AG10803 (cell line): ENCODE measurements around the gene CLDN5.

Experiments
- DNase-seq: peaks from one replicate; pipeline ENCODE4 v3.0.0; 2010; ENCODE audit warnings: low read depth
- H3K4me3 ChIP-seq: 2 replicates; pipeline ENCODE4 v1.5.1; 2011; ENCODE audit warnings: mild to moderate bottlenecking, low read length, control low read depth
- TF ChIP-seq, protein P1 (sequence below): conservative IDR thresholded peaks from 2 replicates; pipeline ENCODE4 v1.5.1; 2011; ENCODE audit warnings: mild to moderate bottlenecking, low read length, control low read depth, inconsistent platforms

The CLDN5 gene, protein sequence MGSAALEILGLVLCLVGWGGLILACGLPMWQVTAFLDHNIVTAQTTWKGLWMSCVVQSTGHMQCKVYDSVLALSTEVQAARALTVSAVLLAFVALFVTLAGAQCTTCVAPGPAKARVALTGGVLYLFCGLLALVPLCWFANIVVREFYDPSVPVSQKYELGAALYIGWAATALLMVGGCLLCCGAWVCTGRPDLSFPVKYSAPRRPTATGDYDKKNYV

DNA sequence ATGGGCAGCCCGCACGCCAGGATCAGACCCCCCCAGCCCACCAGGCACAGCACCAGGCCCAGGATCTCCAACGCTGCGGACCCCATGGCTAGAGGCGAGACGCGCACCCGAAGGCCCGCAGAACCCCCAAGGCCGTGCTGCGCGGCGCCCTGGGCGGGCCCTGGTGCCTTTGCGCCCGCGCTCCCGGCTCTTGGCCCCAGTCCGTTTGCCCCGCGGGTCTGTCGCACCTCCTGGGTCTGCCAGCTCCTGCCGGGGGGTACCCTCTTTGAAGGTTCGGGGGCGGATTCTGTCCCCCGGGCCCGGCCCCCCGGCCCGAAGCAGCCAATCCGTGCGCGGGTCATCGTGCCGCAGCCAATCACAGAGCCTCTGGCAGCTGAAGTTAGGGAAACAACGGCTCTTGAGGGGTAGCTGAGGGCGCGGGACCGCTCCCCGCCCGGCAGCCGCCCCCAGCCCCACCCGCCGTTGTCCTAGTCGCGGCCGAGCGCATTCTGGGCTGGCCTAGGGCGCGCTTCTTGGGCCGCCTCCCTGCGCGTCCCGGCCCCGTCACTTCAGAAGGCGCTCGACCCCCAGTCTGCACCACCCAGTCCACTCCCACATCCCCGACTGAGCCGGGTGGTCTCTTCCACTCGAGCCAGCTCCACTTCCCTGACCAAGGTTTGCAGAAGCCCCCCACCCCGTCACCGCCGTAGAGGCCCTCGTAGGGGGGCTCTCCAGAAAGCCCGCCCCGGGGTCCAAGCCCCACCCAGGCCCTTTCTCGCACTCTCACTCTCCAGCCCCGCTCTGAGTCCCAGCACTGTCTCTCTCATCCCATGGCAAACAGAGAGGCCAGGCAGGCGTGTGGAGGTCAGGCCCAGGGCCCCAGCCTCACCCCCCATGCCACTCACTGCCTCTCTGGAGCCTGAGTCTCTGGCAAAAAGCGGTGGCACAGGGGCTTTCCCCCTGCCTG, at the start of gene CLDN5:
CLDN5 (minus strand) TSS at position 241 of the 946 bp plus-strand sequence; CDS start at position 86, 155 bp downstream.
- H3K4me3 ChIP-seq: peak within 1 kb of the TSS; percentile 9

DNA sequence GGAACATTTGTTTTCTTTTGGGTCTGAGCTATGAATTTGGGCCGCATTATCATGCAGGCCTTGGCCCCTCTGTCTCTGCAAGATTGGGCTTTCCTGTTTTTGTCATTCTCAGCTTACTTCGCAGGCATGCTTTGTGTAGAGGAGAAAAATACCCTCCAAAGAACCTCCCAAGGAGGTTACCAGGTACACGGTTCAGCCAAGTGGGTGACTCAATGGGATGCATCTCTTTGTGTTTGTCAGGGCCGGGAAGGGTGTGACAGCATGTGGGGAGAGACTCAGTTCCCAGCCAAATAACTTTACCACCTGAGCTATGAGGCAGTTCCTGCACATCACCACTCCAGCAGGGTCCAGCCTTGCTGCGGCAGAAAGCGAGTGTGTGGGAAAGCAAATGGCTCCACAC, 47.8 kb upstream of the CLDN5 start:
- DNase-seq: no peak

More for the DNA sequence above, at the start of gene CLDN5:
- TF ChIP-seq, protein P1, sequence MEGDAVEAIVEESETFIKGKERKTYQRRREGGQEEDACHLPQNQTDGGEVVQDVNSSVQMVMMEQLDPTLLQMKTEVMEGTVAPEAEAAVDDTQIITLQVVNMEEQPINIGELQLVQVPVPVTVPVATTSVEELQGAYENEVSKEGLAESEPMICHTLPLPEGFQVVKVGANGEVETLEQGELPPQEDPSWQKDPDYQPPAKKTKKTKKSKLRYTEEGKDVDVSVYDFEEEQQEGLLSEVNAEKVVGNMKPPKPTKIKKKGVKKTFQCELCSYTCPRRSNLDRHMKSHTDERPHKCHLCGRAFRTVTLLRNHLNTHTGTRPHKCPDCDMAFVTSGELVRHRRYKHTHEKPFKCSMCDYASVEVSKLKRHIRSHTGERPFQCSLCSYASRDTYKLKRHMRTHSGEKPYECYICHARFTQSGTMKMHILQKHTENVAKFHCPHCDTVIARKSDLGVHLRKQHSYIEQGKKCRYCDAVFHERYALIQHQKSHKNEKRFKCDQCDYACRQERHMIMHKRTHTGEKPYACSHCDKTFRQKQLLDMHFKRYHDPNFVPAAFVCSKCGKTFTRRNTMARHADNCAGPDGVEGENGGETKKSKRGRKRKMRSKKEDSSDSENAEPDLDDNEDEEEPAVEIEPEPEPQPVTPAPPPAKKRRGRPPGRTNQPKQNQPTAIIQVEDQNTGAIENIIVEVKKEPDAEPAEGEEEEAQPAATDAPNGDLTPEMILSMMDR: no peak
- DNase-seq: no peak

DNA sequence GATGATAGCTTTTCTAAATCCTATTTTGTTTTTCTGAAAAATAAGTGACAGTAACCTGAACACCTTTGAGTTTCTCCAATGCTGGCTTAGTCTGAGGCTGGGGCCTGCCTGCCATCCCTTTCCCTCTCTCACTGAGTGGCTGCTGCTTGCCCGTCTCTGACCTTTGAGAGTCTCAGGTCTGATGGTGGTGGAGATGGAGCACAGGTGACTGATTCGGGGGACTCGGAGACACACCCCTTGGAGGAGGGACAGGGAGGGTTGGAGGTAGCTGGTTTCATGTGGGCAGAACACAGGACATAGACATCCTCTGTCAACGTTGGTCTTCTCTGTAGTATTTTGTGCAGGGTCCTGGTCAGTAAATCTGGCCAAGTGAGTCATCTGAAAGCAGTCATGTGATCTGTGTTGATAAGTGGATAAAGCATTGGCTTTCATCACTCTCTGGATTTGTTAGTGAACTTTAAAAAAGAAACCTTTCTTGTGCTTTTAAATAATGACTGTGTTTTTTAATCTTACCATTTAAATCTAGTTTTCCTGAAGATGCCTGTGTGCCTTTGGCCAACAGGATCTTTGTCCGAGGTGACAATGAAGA, 47.1 kb upstream of the CLDN5 start:
- no peak overlapping the region for H3K4me3 ChIP-seq
- TF ChIP-seq, protein P1: no peak
- no peak for DNase-seq

More for the DNA sequence above, 47.8 kb upstream of the CLDN5 start:
- TF ChIP-seq, protein P1: no peak
- H3K4me3 ChIP-seq: no peak overlapping the region

DNA sequence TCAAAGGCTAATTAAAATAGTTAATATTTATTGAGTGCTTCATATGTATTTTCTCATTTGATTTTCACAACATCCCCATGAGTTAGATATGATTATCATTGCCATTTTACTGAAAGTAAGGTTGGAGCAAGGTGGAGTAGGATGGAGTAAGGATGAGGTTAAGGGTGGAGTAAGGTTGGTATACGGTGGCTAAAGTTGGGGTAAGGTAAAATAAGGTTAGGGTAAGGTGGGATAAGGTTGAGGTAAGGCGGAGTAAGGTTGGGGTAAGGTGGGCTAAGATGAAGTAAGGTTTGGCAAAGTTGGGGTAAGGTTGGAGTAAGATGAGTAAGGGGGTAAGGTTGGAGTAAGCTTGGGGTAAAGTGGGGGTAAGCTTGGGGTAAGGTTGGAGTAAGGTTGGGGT, 45.8 kb upstream of the CLDN5 start:
- DNase-seq: no peak
- H3K4me3 ChIP-seq: no peak overlapping the region
- TF ChIP-seq, protein P1: no peak

DNA sequence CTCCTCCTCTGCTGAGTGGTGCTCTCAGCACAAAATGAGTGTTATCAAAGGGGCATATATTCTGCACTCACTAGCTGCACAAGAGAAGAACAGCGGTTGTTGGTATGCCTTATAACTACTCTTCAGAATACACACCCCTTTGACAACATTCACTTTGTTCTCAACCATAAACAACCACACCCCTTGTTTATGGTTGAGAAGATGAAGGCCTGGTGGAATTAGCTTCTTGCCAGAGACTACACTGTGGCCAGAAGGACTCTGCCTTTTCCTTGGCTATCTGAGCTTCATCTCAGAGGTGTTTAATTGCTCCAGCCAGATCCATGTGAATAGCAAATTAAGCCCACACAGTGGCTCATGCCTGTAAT, 45.0 kb upstream of the CLDN5 start:
- no peak for DNase-seq
- no peak overlapping the region for H3K4me3 ChIP-seq
- TF ChIP-seq, protein P1: no peak

DNA sequence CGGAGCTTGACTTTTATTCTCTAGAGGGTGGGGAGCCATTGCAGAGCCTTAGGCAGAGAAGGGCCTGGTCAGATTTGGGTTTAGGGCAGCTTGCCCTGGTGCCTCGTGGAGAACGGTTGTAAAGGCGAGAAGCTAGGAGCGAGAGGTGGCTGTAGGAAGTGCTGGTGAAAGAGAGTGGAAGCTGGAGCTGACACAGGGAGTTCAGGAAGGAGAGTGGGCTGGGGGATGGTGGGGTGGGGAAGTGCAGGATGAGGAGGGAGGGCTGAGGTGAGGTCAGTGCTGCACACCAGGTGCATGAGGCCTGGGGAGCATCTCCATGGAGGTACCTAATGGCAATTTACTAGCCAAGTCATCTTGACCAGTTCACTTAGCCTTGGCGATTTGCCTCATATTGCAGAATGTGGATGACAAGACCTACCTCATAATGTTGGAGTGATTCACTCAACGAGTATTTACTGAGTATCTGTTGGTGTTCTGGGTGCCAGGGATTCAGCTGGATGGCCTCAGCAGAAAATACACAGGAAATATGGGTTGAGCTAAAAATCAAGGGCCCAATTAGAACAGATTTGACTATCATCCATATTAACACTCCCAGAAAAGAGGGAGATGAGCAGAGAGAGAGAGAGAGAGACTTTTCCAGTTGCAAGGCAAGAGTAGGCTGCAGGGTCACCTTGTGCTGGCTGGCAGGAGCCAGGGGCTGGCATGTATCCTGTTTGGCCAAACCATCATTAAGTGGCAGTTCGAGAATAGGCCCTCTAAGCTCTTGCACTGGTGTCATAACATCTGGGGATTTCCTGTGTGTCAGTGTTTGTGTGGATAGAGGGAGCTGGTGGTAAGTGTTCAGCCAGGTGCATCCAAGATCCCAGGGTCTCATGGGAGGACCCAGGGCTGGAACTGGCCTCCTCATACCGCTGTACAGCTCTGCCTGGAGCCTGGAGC, 44.4 kb upstream of the CLDN5 start:
- DNase-seq: peak; percentile 94
- TF ChIP-seq, protein P1: no peak
- H3K4me3 ChIP-seq: no peak overlapping the region
